ENCODE measurements around the gene EZH1.
"Not testable (repeated sequence)": the region's sequence is repeated elsewhere in the genome, so short reads cannot be mapped to it uniquely, and the experiment has no call there.

EZH1 gene

GRCh38 chr17:42670789-42671657 lies 73.8 kb downstream of the EZH1 start:
- Histone ChIP-seq H3K27ac (ENCODE audit: low read length) (no peak overlapping the region), H3K36me3 (ENCODE audit: insufficient read depth, low read depth, low read length) (peaks cover 29% of the 10 kb centered on the region), H3K4me1 (ENCODE audit: insufficient read depth, low read length) (peaks cover 23% of the 10 kb centered on the region), H3K27me3 (ENCODE audit: insufficient read depth, low read length) (peaks cover 63% of the 10 kb centered on the region), H3K9ac (ENCODE audit: low read depth, low read length) (no peak overlapping the region), H3K9me3 (ENCODE audit: insufficient read depth, low read depth, low read length) (no peaks in the 10 kb centered on the region), H3K4me3 (ENCODE audit: low read length) (peak overlapping the region; percentile 61)

DNA sequence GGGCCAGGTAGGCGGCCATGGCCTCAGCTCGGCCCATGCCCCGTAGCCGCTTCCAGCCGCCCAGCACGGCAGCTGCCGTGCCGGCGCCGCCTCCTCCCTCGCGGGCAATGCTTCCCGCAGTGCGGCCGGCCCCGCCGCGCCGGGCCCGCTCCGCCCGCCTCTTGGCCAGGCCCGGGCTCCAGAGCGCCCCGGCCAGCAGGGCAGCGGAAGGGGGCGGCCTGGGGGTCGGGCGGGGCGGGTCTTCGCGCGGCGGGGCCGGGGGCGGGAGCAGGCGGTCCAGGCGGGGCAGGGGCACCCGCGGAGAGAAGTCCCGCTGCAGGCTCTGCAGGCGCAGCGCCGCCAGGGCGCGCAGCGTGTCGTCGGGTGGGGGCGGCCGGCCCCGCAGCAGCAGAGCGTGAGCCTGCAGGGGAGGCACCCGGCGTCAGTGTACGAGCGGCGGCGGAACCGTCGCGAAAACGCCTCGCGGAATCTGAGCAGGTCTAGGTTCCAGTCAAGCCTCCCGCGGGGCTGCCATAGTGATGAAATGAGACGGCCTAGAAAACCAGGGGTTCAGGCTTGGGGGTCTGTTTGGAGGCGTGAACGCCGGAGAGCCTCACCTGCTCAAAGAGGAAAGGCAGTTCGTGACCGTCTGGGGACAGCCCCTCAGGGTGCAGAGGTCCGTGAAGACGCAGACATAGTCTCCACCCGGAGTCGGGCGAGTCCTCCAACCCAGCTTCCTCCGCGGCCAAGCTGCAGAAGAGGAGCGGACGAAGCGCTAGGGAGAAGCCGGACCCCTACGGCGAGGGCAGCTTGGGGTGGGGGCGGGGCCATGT lies 74.7 kb downstream of the EZH1 start:
- H3K4me3 ChIP-seq (ENCODE audit: low read length), result peak overlapping the region; percentile 61; the same call in 1 of the 2 replicates
- no peaks in the 10 kb centered on the region for H3K9me3 ChIP-seq (ENCODE audit: insufficient read depth, low read depth, low read length)
- peaks cover 35% of the 10 kb centered on the region for H3K36me3 ChIP-seq (ENCODE audit: insufficient read depth, low read depth, low read length)
- H3K4me1 ChIP-seq (ENCODE audit: insufficient read depth, low read length), result peaks cover 23% of the 10 kb centered on the region
- H3K27me3 ChIP-seq (ENCODE audit: insufficient read depth, low read length), result peaks cover 55% of the 10 kb centered on the region
- peak overlapping the region; percentile 45; the same call in 1 of the 2 replicates for H3K9ac ChIP-seq (ENCODE audit: low read depth, low read length)
- H3K27ac ChIP-seq (ENCODE audit: low read length), result no peak overlapping the region

- H3K4me1 ChIP-seq (ENCODE audit: insufficient read depth, low read length), result peaks cover 21% of the 10 kb centered on the region
- peak overlapping the region; percentile 57 for H3K4me3 ChIP-seq (ENCODE audit: low read length)
- peaks cover 35% of the 10 kb centered on the region for H3K36me3 ChIP-seq (ENCODE audit: insufficient read depth, low read depth, low read length)
- H3K27me3 ChIP-seq (ENCODE audit: insufficient read depth, low read length), result peaks cover 50% of the 10 kb centered on the region
- H3K9ac ChIP-seq (ENCODE audit: low read depth, low read length), result peak overlapping the region; percentile 45; the same call in 1 of the 2 replicates
- H3K9me3 ChIP-seq (ENCODE audit: insufficient read depth, low read depth, low read length), result no peaks in the 10 kb centered on the region
- H3K27ac ChIP-seq (ENCODE audit: low read length), result no peak overlapping the region
Observed at GRCh38 chr17:42669705-42669976, 75.2 kb downstream of the EZH1 start.

DNA sequence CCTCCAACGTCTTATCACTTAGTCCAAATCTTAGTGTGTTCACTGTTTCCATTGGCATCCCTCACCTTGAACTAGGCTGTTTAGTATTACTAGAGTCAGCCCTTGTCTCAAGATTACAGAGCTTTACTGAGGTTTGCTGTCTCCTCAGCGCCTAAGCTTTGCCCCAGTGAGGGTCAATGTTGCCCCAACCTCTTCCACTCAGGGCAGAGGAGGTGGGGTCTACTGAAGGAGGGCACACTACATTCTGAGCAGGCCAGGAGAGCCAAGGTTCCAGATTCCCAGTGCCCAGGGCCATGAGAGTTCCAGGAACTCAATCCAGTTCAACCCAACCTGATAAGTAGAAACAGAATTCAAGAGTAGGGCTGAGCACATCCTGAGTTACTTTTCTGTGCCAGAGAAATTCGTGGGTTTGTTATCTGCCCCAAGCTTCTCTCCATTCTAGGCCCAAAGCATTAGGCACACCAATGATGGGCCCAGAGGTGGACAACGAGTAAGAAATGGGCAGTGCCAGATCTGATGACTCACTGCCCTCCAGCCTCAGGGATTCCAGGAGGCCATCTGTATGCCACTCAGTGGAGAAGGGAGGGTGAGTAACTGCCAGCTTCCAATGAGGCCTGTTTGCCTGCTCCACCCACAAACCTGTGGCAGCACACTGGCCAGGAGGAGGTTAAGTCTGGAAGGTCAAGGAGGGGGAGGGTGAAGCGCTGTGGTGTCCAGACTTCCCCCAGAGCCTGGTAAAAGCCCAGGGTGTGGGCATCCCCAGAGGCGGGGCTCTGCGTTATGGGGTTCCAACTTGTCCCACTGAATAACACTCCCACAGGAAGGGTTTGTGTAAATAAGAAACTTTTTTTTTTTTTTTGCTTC lies 77.5 kb downstream of the EZH1 start:
- Histone ChIP-seq H3K36me3 (ENCODE audit: insufficient read depth, low read depth, low read length) (peaks cover 38% of the 10 kb centered on the region), H3K9me3 (ENCODE audit: insufficient read depth, low read depth, low read length) (no peaks in the 10 kb centered on the region), H3K27me3 (ENCODE audit: insufficient read depth, low read length) (peaks cover 27% of the 10 kb centered on the region), H3K4me1 (ENCODE audit: insufficient read depth, low read length) (peaks cover 12% of the 10 kb centered on the region), H3K9ac (ENCODE audit: low read depth, low read length) (no peak overlapping the region), H3K27ac (ENCODE audit: low read length) (no peak overlapping the region), H3K4me3 (ENCODE audit: low read length) (no peak overlapping the region)

DNA sequence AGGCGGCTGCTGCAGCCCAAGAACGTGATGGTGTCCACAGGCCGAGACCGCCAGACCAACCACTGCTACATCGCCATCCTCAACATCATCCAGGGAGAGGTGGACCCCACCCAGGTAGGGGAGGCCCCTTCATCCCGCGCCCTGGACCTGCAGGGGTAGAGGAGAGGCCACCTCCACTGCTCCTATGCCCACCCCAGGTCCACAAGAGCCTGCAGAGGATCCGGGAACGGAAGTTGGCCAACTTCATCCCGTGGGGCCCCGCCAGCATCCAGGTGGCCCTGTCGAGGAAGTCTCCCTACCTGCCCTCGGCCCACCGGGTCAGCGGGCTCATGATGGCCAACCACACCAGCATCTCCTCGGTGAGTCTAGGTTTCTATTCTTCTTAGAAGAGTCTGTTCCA lies 78.7 kb downstream of the EZH1 start:
- H3K9ac ChIP-seq (ENCODE audit: low read depth, low read length); H3K9me3 ChIP-seq (ENCODE audit: insufficient read depth, low read depth, low read length); H3K27ac ChIP-seq (ENCODE audit: low read length); H3K4me1 ChIP-seq (ENCODE audit: insufficient read depth, low read length); H3K4me3 ChIP-seq (ENCODE audit: low read length): not testable (repeated sequence)
- H3K36me3 ChIP-seq (ENCODE audit: insufficient read depth, low read depth, low read length), result peaks cover 48% of the 10 kb centered on the region
- peaks cover 15% of the 10 kb centered on the region for H3K27me3 ChIP-seq (ENCODE audit: insufficient read depth, low read length)

GRCh38 chr17:42665581-42666001 lies 79.2 kb downstream of the EZH1 start:
- Histone ChIP-seq H3K4me1 (ENCODE audit: insufficient read depth, low read length) (peaks cover 4% of the 10 kb centered on the region), H3K36me3 (ENCODE audit: insufficient read depth, low read depth, low read length) (peaks cover 48% of the 10 kb centered on the region)

DNA sequence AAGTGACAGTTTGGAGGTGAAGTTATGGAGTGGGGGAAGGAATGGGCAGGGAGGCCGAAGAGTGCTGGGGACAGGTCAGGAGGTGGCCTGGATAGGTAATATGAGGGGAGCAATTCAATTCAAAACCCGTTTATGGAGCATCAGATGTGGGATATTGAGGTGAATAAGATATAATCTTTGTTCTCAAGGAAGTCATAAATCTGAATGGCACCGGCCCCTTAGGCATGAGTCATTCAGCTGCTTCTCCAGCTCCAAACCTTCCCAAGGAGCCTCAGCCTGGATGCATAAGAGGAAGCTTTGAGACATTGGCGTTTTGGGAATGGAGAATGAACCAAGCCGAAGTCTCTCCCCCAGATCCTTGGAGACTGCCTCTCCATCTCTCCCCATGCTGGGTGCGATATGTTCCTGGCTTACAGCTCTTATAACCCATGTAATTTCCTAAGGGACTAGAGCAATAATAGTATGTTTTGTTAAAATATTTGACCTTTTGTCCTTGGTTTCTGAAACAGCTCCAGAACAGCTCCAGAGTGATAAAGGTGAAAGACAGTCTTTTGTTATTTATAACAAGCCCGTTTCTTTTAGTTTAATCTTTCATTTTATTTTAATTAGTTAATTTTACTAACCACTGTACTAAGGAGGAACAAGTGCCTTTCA lies 84.0 kb downstream of the EZH1 start:
- Histone ChIP-seq H3K9ac (ENCODE audit: low read depth, low read length) (no peak overlapping the region), H3K27ac (ENCODE audit: low read length) (no peak overlapping the region), H3K4me3 (ENCODE audit: low read length) (peak overlapping the region; percentile 25; the same call in 1 of the 2 replicates), H3K36me3 (ENCODE audit: insufficient read depth, low read depth, low read length) (peaks cover 26% of the 10 kb centered on the region), H3K27me3 (ENCODE audit: insufficient read depth, low read length) (no peaks in the 10 kb centered on the region), H3K4me1 (ENCODE audit: insufficient read depth, low read length) (peaks cover 7% of the 10 kb centered on the region), H3K9me3 (ENCODE audit: insufficient read depth, low read depth, low read length) (no peaks in the 10 kb centered on the region)

More at GRCh38 chr17:42665581-42666001, 79.2 kb downstream of the EZH1 start:
- Histone ChIP-seq H3K9me3 (ENCODE audit: insufficient read depth, low read depth, low read length) (no peaks in the 10 kb centered on the region), H3K27me3 (ENCODE audit: insufficient read depth, low read length) (peaks cover 10% of the 10 kb centered on the region; the same call in 1 of the 2 replicates), H3K27ac (ENCODE audit: low read length) (no peak overlapping the region), H3K4me3 (ENCODE audit: low read length) (no peak overlapping the region), H3K9ac (ENCODE audit: low read depth, low read length) (no peak overlapping the region)

DNA sequence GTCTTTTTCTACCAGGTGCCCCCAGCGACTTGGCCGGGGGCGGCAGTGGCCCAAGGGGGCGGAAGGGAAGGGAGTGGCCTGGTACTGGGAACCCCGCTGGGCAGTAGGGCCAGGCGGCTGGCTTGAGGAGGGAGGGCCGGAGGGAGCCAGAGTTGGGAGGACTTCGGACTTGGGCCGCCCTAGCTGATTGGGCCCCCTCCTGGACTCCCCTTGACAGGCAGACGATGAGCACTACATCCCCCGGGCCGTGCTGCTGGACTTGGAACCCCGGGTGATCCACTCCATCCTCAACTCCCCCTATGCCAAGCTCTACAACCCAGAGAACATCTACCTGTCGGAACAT lies 84.9 kb downstream of the EZH1 start:
- H3K27me3 ChIP-seq (ENCODE audit: insufficient read depth, low read length); H3K27ac ChIP-seq (ENCODE audit: low read length); H3K9me3 ChIP-seq (ENCODE audit: insufficient read depth, low read depth, low read length); H3K4me1 ChIP-seq (ENCODE audit: insufficient read depth, low read length): not testable (repeated sequence)
- Histone ChIP-seq H3K4me3 (ENCODE audit: low read length) (peak overlapping the region; percentile 91), H3K36me3 (ENCODE audit: insufficient read depth, low read depth, low read length) (peaks cover 21% of the 10 kb centered on the region), H3K9ac (ENCODE audit: low read depth, low read length) (peak overlapping the region; percentile 81; the same call in 1 of the 2 replicates)

GRCh38 chr17:42659079-42659931 lies 85.5 kb downstream of the EZH1 start, which contains the start of gene TUBG2:
Gene TUBG2 (plus strand): TSS chr17:42659284. CDS start chr17:42659504, 220 bp downstream.
- no peak within 1 kb of the TSS for H3K27ac ChIP-seq (ENCODE audit: low read length)
- peak within 1 kb of the TSS; percentile 91 for H3K4me3 ChIP-seq (ENCODE audit: low read length)
- H3K9me3 ChIP-seq (ENCODE audit: insufficient read depth, low read depth, low read length), result no peaks in the 10 kb centered on the region
- peaks cover 7% of the 10 kb centered on the region for H3K4me1 ChIP-seq (ENCODE audit: insufficient read depth, low read length)
- no peaks in the 10 kb centered on the region for H3K27me3 ChIP-seq (ENCODE audit: insufficient read depth, low read length)
- H3K9ac ChIP-seq (ENCODE audit: low read depth, low read length), result peak within 1 kb of the TSS; percentile 81; the same call in 1 of the 2 replicates
- peaks cover 18% of the 10 kb centered on the region for H3K36me3 ChIP-seq (ENCODE audit: insufficient read depth, low read depth, low read length)

GRCh38 chr17:42657824-42658588 lies 86.8 kb downstream of the EZH1 start:
- H3K9me3 ChIP-seq (ENCODE audit: insufficient read depth, low read depth, low read length), result no peaks in the 10 kb centered on the region
- peaks cover 7% of the 10 kb centered on the region for H3K4me1 ChIP-seq (ENCODE audit: insufficient read depth, low read length)
- peaks cover 16% of the 10 kb centered on the region; the same call in 1 of the 2 replicates for H3K36me3 ChIP-seq (ENCODE audit: insufficient read depth, low read depth, low read length)
- no peak overlapping the region for H3K4me3 ChIP-seq (ENCODE audit: low read length)
- H3K27ac ChIP-seq (ENCODE audit: low read length), result no peak overlapping the region
- H3K9ac ChIP-seq (ENCODE audit: low read depth, low read length), result no peak overlapping the region
- no peaks in the 10 kb centered on the region for H3K27me3 ChIP-seq (ENCODE audit: insufficient read depth, low read length)

All from iPS-20b (cell line).